HAP-1 (cell line): ENCODE results near the gene VAPA.
"Not testable (repeated sequence)": the region's sequence is repeated elsewhere in the genome, so short reads cannot be mapped to it uniquely, and the experiment has no call there.

Source experiments
- DNase-seq, 2 experiments: peaks; one replicate each; pipeline ENCODE4 v3.0.0-alpha.2; 2016 to 2020; ENCODE audit warnings: low spot score in 2 of 2
- H3K27me3 ChIP-seq: fragments of 250-450 bp; sonication (Bioruptor Pico); 2 replicates; pipeline ENCODE4 v1.5.1; 2020; ENCODE audit warnings: low read depth, mild to moderate bottlenecking, moderate library complexity
- H3K36me3 ChIP-seq: fragments of 250-450 bp; sonication (Bioruptor Pico); replicated peaks from 2 replicates; pipeline ENCODE4 v1.5.1; 2020; ENCODE audit warnings: mild to moderate bottlenecking
- H3K4me1 ChIP-seq: fragments of 250-450 bp; sonication (Bioruptor Pico); 2 replicates; pipeline ENCODE4 v1.5.1; 2020; ENCODE audit warnings: mild to moderate bottlenecking
- H3K4me3 ChIP-seq: fragments of 250-450 bp; sonication (Bioruptor Pico); 2 replicates; pipeline ENCODE4 v1.5.1; 2020; ENCODE audit warnings: mild to moderate bottlenecking, moderate library complexity
- H3K9me3 ChIP-seq: fragments of 250-450 bp; sonication (Bioruptor Pico); 2 replicates; pipeline ENCODE4 v1.5.1; 2020; ENCODE audit warnings: mild to moderate bottlenecking, moderate library complexity
- in situ Hi-C: fragments of 300-500 bp; cut with MboI; formaldehyde crosslinking; loops from 3 replicates; pipeline ENCODE4 v1.14.3; 2020; ENCODE audit warnings: low sequenced_read_pairs, inconsistent platforms, mixed read lengths

The VAPA gene

GRCh38 chr18:9897129-9897528, 16.7 kb upstream of the VAPA start:
- no peak for DNase-seq
- in situ Hi-C loops: no loop called here
- Histone ChIP-seq H3K4me1 (no peaks in the 10 kb centered on the region), H3K36me3 (no peaks in the 10 kb centered on the region), H3K4me3 (no peak overlapping the region), H3K27me3 (no peaks in the 10 kb centered on the region), H3K9me3 (no peaks in the 10 kb centered on the region)

GRCh38 chr18:9897787-9898291, 16.0 kb upstream of the VAPA start:
- H3K27me3 ChIP-seq, DNase-seq, H3K9me3 ChIP-seq, in situ Hi-C loops, H3K4me1 ChIP-seq, H3K36me3 ChIP-seq, H3K4me3 ChIP-seq: not testable (repeated sequence)

- no peak overlapping the region for H3K4me3 ChIP-seq
- DNase-seq: no peak
- in situ Hi-C loops: no loop called here
- no peaks in the 10 kb centered on the region for H3K27me3 ChIP-seq
- H3K36me3 ChIP-seq: no peaks in the 10 kb centered on the region
- no peaks in the 10 kb centered on the region for H3K9me3 ChIP-seq
- H3K4me1 ChIP-seq: no peaks in the 10 kb centered on the region
Observed at GRCh38 chr18:9898792-9899549, 14.8 kb upstream of the VAPA start.

GRCh38 chr18:9899550-9899930, 14.3 kb upstream of the VAPA start:
- H3K4me1 ChIP-seq, H3K4me3 ChIP-seq, DNase-seq, H3K27me3 ChIP-seq, in situ Hi-C loops, H3K36me3 ChIP-seq, H3K9me3 ChIP-seq: not testable (repeated sequence)

GRCh38 chr18:9900699-9901098, 13.1 kb upstream of the VAPA start:
- in situ Hi-C loops: no loop called here
- H3K27me3 ChIP-seq: no peaks in the 10 kb centered on the region
- DNase-seq: no peak
- H3K36me3 ChIP-seq: no peaks in the 10 kb centered on the region
- H3K4me1 ChIP-seq: no peaks in the 10 kb centered on the region
- no peak overlapping the region for H3K4me3 ChIP-seq
- no peaks in the 10 kb centered on the region for H3K9me3 ChIP-seq

GRCh38 chr18:9901377-9901776, 12.4 kb upstream of the VAPA start:
- Histone ChIP-seq H3K9me3 (no peaks in the 10 kb centered on the region), H3K27me3 (no peaks in the 10 kb centered on the region), H3K4me1 (no peaks in the 10 kb centered on the region), H3K36me3 (no peaks in the 10 kb centered on the region), H3K4me3 (no peak overlapping the region)
- in situ Hi-C loops: no loop called here
- no peak for DNase-seq

GRCh38 chr18:9902264-9902663, 11.6 kb upstream of the VAPA start:
- H3K36me3 ChIP-seq, DNase-seq, H3K4me3 ChIP-seq, H3K4me1 ChIP-seq, H3K27me3 ChIP-seq, H3K9me3 ChIP-seq, in situ Hi-C loops: not testable (repeated sequence)

- Histone ChIP-seq H3K4me3 (no peak overlapping the region), H3K4me1 (no peaks in the 10 kb centered on the region), H3K27me3 (no peaks in the 10 kb centered on the region), H3K36me3 (no peaks in the 10 kb centered on the region), H3K9me3 (no peaks in the 10 kb centered on the region)
- in situ Hi-C loops: no loop called here
- DNase-seq: no peak
Observed at GRCh38 chr18:9902832-9903231, 11.0 kb upstream of the VAPA start.

GRCh38 chr18:9905401-9905922, 8.4 kb upstream of the VAPA start:
- in situ Hi-C loops: no loop called here
- H3K9me3 ChIP-seq: no peaks in the 10 kb centered on the region
- H3K36me3 ChIP-seq: no peaks in the 10 kb centered on the region
- H3K4me3 ChIP-seq: no peak overlapping the region
- no peak for DNase-seq
- H3K4me1 ChIP-seq: no peaks in the 10 kb centered on the region; the same call in 1 of the 2 replicates
- H3K27me3 ChIP-seq: no peaks in the 10 kb centered on the region

- no peak overlapping the region for H3K4me3 ChIP-seq
- in situ Hi-C loops: no loop called here
- no peaks in the 10 kb centered on the region for H3K36me3 ChIP-seq
- no peaks in the 10 kb centered on the region for H3K9me3 ChIP-seq
- H3K4me1 ChIP-seq: no peaks in the 10 kb centered on the region; the same call in 1 of the 2 replicates
- no peak for DNase-seq
- H3K27me3 ChIP-seq: no peaks in the 10 kb centered on the region
Observed at GRCh38 chr18:9906481-9906880, 7.3 kb upstream of the VAPA start.

GRCh38 chr18:9907867-9908266, 5.9 kb upstream of the VAPA start:
- Histone ChIP-seq H3K27me3 (no peaks in the 10 kb centered on the region), H3K36me3 (no peaks in the 10 kb centered on the region), H3K9me3 (no peaks in the 10 kb centered on the region), H3K4me1 (no peaks in the 10 kb centered on the region; the same call in 1 of the 2 replicates), H3K4me3 (no peak overlapping the region)
- DNase-seq: no peak
- in situ Hi-C loops: no loop called here

- no peak for DNase-seq
- Histone ChIP-seq H3K36me3 (0 out of 2 replicates have a peak, but pooled peaks cover 3% of the 10 kb centered on the region), H3K4me1 (no peaks in the 10 kb centered on the region; the same call in 1 of the 2 replicates), H3K27me3 (no peaks in the 10 kb centered on the region), H3K4me3 (no peak overlapping the region), H3K9me3 (no peaks in the 10 kb centered on the region)
- in situ Hi-C loops: no loop called here
Observed at GRCh38 chr18:9910071-9910470, 3.7 kb upstream of the VAPA start.

- Histone ChIP-seq H3K27me3 (no peaks in the 10 kb centered on the region), H3K36me3 (0 out of 2 replicates have a peak, but pooled peaks cover 3% of the 10 kb centered on the region), H3K4me1 (peaks cover 3% of the 10 kb centered on the region), H3K4me3 (no peak overlapping the region), H3K9me3 (no peaks in the 10 kb centered on the region)
- in situ Hi-C loops: no loop called here
- no peak for DNase-seq
Observed at GRCh38 chr18:9910661-9911060, 3.2 kb upstream of the VAPA start.

- Histone ChIP-seq H3K4me3 (no peak overlapping the region), H3K36me3 (0 out of 2 replicates have a peak, but pooled peaks cover 3% of the 10 kb centered on the region), H3K4me1 (peaks cover 8% of the 10 kb centered on the region), H3K27me3 (no peaks in the 10 kb centered on the region), H3K9me3 (no peaks in the 10 kb centered on the region)
- no peak for DNase-seq
- in situ Hi-C loops: no loop called here
Observed at GRCh38 chr18:9911226-9911625, 2.6 kb upstream of the VAPA start.
